NCI-H2196 (cell line): ENCODE data around the gene CAMK2A.

Source experiments
- DNase-seq: peaks from one replicate; lab custom pipeline; 2025; ENCODE audit not compliant: unreplicated experiment; lab: John Stamatoyannopoulos, UW

The CAMK2A gene

GRCh38 chr5:150289551-150290390, at the start of gene CAMK2A:
Gene CAMK2A (minus strand): TSS chr5:150289773. CDS start chr5:150289625, 148 bp downstream.
- DNase-seq = peak; percentile 67

GRCh38 chr5:150339165-150339564, 49.6 kb upstream of the CAMK2A start:
- DNase-seq = no peak

GRCh38 chr5:150338546-150338945, 49.0 kb upstream of the CAMK2A start:
- no peak for DNase-seq

GRCh38 chr5:150335778-150336177, 46.2 kb upstream of the CAMK2A start:
- DNase-seq = no peak

GRCh38 chr5:150333400-150333799, 43.8 kb upstream of the CAMK2A start:
- no peak for DNase-seq

GRCh38 chr5:150329881-150330876, 40.6 kb upstream of the CAMK2A start:
- no peak for DNase-seq

- no peak for DNase-seq
Observed at GRCh38 chr5:150329038-150329437, 39.5 kb upstream of the CAMK2A start.

- no peak for DNase-seq
Observed at GRCh38 chr5:150328515-150328914, 38.9 kb upstream of the CAMK2A start.

GRCh38 chr5:150327139-150327538, 37.6 kb upstream of the CAMK2A start:
- no peak for DNase-seq

GRCh38 chr5:150326707-150327106, 37.1 kb upstream of the CAMK2A start:
- no peak for DNase-seq

GRCh38 chr5:150325426-150325825, 35.9 kb upstream of the CAMK2A start:
- no peak for DNase-seq

GRCh38 chr5:150323819-150324218, 34.2 kb upstream of the CAMK2A start:
- no peak for DNase-seq

GRCh38 chr5:150323092-150323491, 33.5 kb upstream of the CAMK2A start:
- DNase-seq = no peak

- DNase-seq = no peak
Observed at GRCh38 chr5:150322202-150322601, 32.6 kb upstream of the CAMK2A start.

- DNase-seq = no peak
Observed at GRCh38 chr5:150321784-150322183, 32.2 kb upstream of the CAMK2A start.

GRCh38 chr5:150321211-150321610, 31.6 kb upstream of the CAMK2A start:
- DNase-seq = no peak

- peak; percentile 70 for DNase-seq
Observed at GRCh38 chr5:150320044-150320613, 30.6 kb upstream of the CAMK2A start.

GRCh38 chr5:150319484-150319790, 29.9 kb upstream of the CAMK2A start:
- DNase-seq = no peak

- DNase-seq = no peak
Observed at GRCh38 chr5:150318613-150319483, 29.3 kb upstream of the CAMK2A start.
